GM12892 (cell line): ENCODE measurements around the gene CCDC39. TPM values are rescaled to one million over a fixed set of nuclear protein-coding genes. Genes with fewer than 3 reads are reported as not detected.
A peak's percentile ranks its signal among the peaks of the same experiment; 100 is the strongest.

ENCODE experiments used
- DNase-seq: peaks from one replicate; pipeline ENCODE4 v3.0.0; 2011; ENCODE audit not compliant: insufficient read length
- FAIRE-seq: peaks from 2 replicates; lab custom pipeline; 2011; peaks lifted over from hg19 to GRCh38; lab: Jason Lieb, UNC
- POLR2A ChIP-seq: IDR thresholded peaks from 2 replicates; pipeline ENCODE4 v1.6.1; 2011; ENCODE audit warnings: low read depth, low read length, control low read depth
- POLR2AphosphoS5 ChIP-seq: IDR thresholded peaks from 2 replicates; pipeline ENCODE4 v1.6.1; 2011; ENCODE audit warnings: low read depth, low read length, control low read depth
- TAF1 ChIP-seq: IDR thresholded peaks from 2 replicates; pipeline ENCODE4 v1.6.1; 2011; ENCODE audit warnings: low read depth, mild to moderate bottlenecking, control low read depth, low read length, borderline replicate concordance
- polyA plus RNA-seq: library from polyadenylated mRNA; unstranded; fragments of >200 nt; gene quantifications from one replicate; pipeline ENCODE4 v1.2.1, GENCODE V29; 2012; ENCODE audit warnings: missing spikeins, inconsistent platforms; ENCODE audit not compliant: missing spikeins

The CCDC39 gene
- not detected for polyA plus RNA-seq

- DNase-seq (peak; percentile 39), FAIRE-seq (peak; percentile 93)
- TF ChIP-seq POLR2AphosphoS5 (no peak), POLR2A (no peak), TAF1 (no peak)
Observed at GRCh38 chr3:180679178-180680096, at the start of gene CCDC39. CCDC39 (minus strand) TSS chr3:180679489; CDS start chr3:180679380, 109 bp downstream.

GRCh38 chr3:180720012-180720411 lies 40.7 kb upstream of the CCDC39 start:
- FAIRE-seq (no peak), DNase-seq (no peak)
- TF ChIP-seq POLR2A (no peak), POLR2AphosphoS5 (no peak), TAF1 (no peak)

- FAIRE-seq (no peak), DNase-seq (no peak)
- TF ChIP-seq TAF1 (no peak), POLR2A (no peak), POLR2AphosphoS5 (no peak)
Observed at GRCh38 chr3:180707896-180708295, 28.6 kb upstream of the CCDC39 start.

- TF ChIP-seq POLR2A (no peak), TAF1 (no peak), POLR2AphosphoS5 (no peak)
- DNase-seq = no peak
- FAIRE-seq = no peak
Observed at GRCh38 chr3:180705619-180706018, 26.3 kb upstream of the CCDC39 start.

- FAIRE-seq (no peak), DNase-seq (no peak)
- TF ChIP-seq POLR2A (no peak), POLR2AphosphoS5 (no peak), TAF1 (no peak)
Observed at GRCh38 chr3:180704532-180704931, 25.2 kb upstream of the CCDC39 start.

- FAIRE-seq = no peak
- DNase-seq = no peak
- TF ChIP-seq TAF1 = no peak
- TF ChIP-seq POLR2A = no peak
- no peak for TF ChIP-seq POLR2AphosphoS5
Observed at GRCh38 chr3:180700941-180701340, 21.7 kb upstream of the CCDC39 start.

GRCh38 chr3:180698760-180699270 lies 19.5 kb upstream of the CCDC39 start:
- DNase-seq (no peak), FAIRE-seq (no peak)
- TF ChIP-seq POLR2AphosphoS5 = no peak
- no peak for TF ChIP-seq POLR2A
- TF ChIP-seq TAF1 = no peak

- DNase-seq = no peak
- TF ChIP-seq TAF1 = no peak
- TF ChIP-seq POLR2AphosphoS5 = no peak
- no peak for TF ChIP-seq POLR2A
Observed at GRCh38 chr3:180694321-180694720, 15.0 kb upstream of the CCDC39 start.

GRCh38 chr3:180693656-180694055 lies 14.4 kb upstream of the CCDC39 start:
- DNase-seq (no peak), FAIRE-seq (no peak)
- TF ChIP-seq POLR2A (no peak), TAF1 (no peak), POLR2AphosphoS5 (no peak)

More at GRCh38 chr3:180694321-180694720, 15.0 kb upstream of the CCDC39 start:
- no peak for FAIRE-seq

GRCh38 chr3:180690061-180690460 lies 10.8 kb upstream of the CCDC39 start:
- TF ChIP-seq TAF1 (no peak), POLR2AphosphoS5 (no peak), POLR2A (no peak)
- DNase-seq (no peak), FAIRE-seq (no peak)

GRCh38 chr3:180684807-180685206 lies 5.5 kb upstream of the CCDC39 start:
- DNase-seq (no peak), FAIRE-seq (no peak)
- TF ChIP-seq POLR2A = no peak

GRCh38 chr3:180683816-180684215 lies 4.5 kb upstream of the CCDC39 start:
- DNase-seq (no peak), FAIRE-seq (no peak)
- no peak for TF ChIP-seq TAF1

- FAIRE-seq (no peak), DNase-seq (no peak)
- no peak for TF ChIP-seq POLR2AphosphoS5
- TF ChIP-seq POLR2A = no peak
- TF ChIP-seq TAF1 = no peak
Observed at GRCh38 chr3:180680097-180680430, 775 bp upstream of the CCDC39 start.
